ENCODE results near the gene SNX25. TPM values are rescaled to one million over a fixed set of nuclear protein-coding genes. Genes with fewer than 3 reads are reported as not detected.

Gene SNX25
- total and polyA plus RNA-seq, 2 experiments from 2014 or later: 6.9 to 25.0 TPM

- TF ChIP-seq REST (IDR thresholded peaks at IDR 0.05; ENCODE audit: unreplicated experiment) (no peak), NANOG (IDR thresholded peaks at IDR 0.05; ENCODE audit: borderline replicate concordance) (no peak), POLR2AphosphoS5 (IDR thresholded peaks at IDR 0.05; ENCODE audit: low read depth) (no peak), STAT1 (IDR thresholded peaks at IDR 0.05; ENCODE audit: unreplicated experiment) (no peak)
Measured at GRCh38 chr4:185369731-185370130, 160.3 kb downstream of the SNX25 start (continued).

- TF ChIP-seq EZH2phosphoT487 (IDR thresholded peaks at IDR 0.05; ENCODE audit: unreplicated experiment) (no peak), ZNF114 (CRISPR knock-in tag; IDR thresholded peaks at IDR 0.05) (no peak), CTCF (conservative IDR thresholded peaks at IDR 0.05; ENCODE audit: low read depth in 2 of 2) (no peak), CREB1 (CRISPR knock-in tag; IDR thresholded peaks at IDR 0.05; ENCODE audit: low read depth) (no peak), ZNF331 (CRISPR knock-in tag; IDR thresholded peaks at IDR 0.05; ENCODE audit: low read depth) (no peak), ZNF462 (CRISPR knock-in tag; IDR thresholded peaks at IDR 0.05) (no peak), JUNB (IDR thresholded peaks at IDR 0.05; ENCODE audit: unreplicated experiment) (no peak), POLR2AphosphoS5 (IDR thresholded peaks at IDR 0.05; ENCODE audit: low read depth) (no peak), STAT1 (IDR thresholded peaks at IDR 0.05; ENCODE audit: unreplicated experiment) (no peak), EZH2 (IDR thresholded peaks at IDR 0.05; ENCODE audit: low read depth, unreplicated experiment) (no peak)
- no peak for DNase-seq (ENCODE audit: low spot score)
Measured at GRCh38 chr4:185370268-185370949, 161.0 kb downstream of the SNX25 start.

More at GRCh38 chr4:185370268-185370949, 161.0 kb downstream of the SNX25 start:
- Histone ChIP-seq H3K36me3 (ENCODE audit: insufficient read depth) (no peaks in the 10 kb centered on the region), H3K27ac (ENCODE audit: low read depth) (no peak overlapping the region), H3K27me3 (ENCODE audit: insufficient read depth) (no peaks in the 10 kb centered on the region), H3K4me2 (no peak overlapping the region), H3K4me1 (ENCODE audit: insufficient read depth) (no peaks in the 10 kb centered on the region), H4K20me1 (replicated peaks; ENCODE audit: insufficient read depth) (no peaks in the 10 kb centered on the region), H3K4me3 (no peak overlapping the region), H3K79me2 (replicated peaks; ENCODE audit: insufficient read depth) (no peaks in the 10 kb centered on the region), H2AFZ (no peak overlapping the region), H3F3A (replicated peaks; ENCODE audit: low read depth) (no peaks in the 10 kb centered on the region), H3K9me2 (ENCODE audit: insufficient read depth) (no peaks in the 10 kb centered on the region)
- Mint-ChIP-seq H3K4me1 (peaks cover 7% of the 10 kb centered on the region), H3K27me3 (ENCODE audit: insufficient read depth, low read depth, poor library complexity) (no peaks in the 10 kb centered on the region), H3K36me3 (ENCODE audit: low read depth) (no peaks in the 10 kb centered on the region), H3K9me3 (no peaks in the 10 kb centered on the region), H3K27ac (no peak overlapping the region), H3K4me3 (no peak overlapping the region)
- no peak for ATAC-seq

Measured in GM23338 (cell line).